ENCODE measurements around the gene LPAR4.
"Not testable (repeated sequence)": the region's sequence is repeated elsewhere in the genome, so short reads cannot be mapped to it uniquely, and the experiment has no call there.

The LPAR4 gene, protein sequence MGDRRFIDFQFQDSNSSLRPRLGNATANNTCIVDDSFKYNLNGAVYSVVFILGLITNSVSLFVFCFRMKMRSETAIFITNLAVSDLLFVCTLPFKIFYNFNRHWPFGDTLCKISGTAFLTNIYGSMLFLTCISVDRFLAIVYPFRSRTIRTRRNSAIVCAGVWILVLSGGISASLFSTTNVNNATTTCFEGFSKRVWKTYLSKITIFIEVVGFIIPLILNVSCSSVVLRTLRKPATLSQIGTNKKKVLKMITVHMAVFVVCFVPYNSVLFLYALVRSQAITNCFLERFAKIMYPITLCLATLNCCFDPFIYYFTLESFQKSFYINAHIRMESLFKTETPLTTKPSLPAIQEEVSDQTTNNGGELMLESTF

DNA sequence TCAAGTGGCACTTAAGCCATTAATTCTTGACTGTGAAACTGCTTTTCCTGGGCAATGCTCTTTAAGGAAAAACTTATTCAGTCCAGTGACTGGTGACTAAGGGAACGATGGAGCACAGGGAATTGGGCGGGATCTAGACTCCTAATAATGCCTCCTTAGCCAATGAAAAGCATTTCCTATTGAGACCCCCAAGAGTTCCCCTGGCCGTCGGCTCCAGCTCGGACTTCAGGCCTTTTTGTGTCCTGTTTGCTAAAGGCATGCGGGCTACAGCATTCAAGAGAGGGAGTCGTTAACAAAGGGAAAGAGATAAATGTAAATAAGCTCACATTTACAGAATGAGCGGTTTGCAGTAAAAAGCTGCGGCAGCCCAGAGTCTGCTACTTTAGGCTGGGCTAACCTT is at the start of gene LPAR4:
LPAR4 (plus strand) TSS at position 232 of the 400 bp plus-strand sequence. CDS start 7,150 bp downstream, outside the sequence.
- no peak for DNase-seq (ENCODE audit: low read depth in 2 of 2)

DNA sequence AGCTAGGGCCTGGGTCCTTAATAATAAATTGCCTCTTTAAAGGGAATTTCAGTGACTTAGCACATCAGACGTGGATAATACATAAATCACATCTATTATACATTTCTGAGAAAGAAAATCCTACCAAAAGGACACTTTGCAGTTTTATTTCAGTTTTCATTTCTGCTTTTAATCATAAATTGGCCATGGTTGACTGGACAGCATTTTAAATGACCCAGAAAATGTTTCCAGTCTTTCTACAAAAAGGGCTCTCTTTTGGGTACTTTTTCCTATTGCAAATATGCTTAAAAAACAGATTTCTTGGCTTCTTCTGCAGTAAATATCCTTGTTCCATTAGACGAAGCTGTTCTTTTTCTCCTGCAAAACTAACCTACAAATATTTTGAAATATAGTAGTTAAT is 41.4 kb upstream of the LPAR4 start:
- DNase-seq (ENCODE audit: low read depth in 2 of 2): no peak

DNA sequence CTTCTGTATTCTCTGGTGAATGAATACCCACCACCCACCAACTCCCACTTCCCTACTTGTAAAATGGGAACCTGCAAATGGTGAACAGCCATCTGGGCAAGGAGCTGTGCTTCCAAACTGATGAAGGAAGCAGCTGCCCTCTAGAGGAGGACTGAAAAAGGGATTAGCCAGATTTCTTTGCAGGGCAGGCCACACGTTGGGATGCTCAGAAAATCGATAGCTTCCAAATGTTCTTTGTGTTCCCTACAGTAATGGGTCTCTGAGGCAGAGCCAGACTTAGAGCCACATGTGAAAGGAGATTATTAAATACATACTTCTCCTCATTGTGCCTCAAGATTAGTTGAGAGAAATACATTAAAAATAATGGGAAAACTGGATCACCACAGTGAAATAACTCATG is 39.3 kb upstream of the LPAR4 start:
- no peak for DNase-seq (ENCODE audit: low read depth in 2 of 2)

DNA sequence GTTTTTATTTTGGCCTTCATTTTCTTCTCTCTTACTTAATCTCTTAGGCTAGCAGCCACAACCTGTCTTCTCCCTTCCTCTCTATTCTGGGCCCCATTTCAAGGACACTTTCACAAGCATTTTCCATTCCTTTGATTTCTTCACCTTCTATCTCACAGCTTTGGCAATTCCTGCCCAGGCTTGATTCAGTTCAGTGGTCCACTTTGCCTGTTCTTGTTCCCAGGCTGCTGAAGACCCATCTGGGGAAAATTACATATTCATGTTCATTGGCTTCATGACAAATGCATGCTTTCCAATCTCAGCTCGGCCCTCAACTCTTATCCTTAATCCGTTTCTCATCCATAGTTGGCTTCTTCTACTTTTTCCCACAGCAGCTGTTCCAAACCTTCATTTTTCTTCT is 38.7 kb upstream of the LPAR4 start:
- DNase-seq (ENCODE audit: low read depth in 2 of 2): no peak

DNA sequence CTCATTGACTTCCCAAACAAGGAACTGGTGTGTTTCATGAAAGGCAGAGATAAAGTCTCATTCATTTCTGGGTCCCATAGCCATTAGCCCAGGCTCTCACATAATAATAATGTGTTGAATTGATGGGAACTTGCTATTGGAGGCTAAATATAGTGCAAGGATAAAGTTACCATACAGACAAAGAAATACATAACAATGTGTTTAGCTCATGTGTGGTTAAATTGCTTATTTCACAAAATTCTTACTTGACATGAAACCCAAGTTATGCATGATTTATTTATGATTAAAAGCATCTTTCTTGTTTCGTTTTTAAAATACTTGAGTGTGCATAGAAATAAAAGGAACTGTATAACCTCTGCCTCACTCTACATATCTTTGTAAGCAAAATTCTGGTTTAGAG is 37.3 kb upstream of the LPAR4 start:
- no peak for DNase-seq (ENCODE audit: low read depth in 2 of 2)

DNA sequence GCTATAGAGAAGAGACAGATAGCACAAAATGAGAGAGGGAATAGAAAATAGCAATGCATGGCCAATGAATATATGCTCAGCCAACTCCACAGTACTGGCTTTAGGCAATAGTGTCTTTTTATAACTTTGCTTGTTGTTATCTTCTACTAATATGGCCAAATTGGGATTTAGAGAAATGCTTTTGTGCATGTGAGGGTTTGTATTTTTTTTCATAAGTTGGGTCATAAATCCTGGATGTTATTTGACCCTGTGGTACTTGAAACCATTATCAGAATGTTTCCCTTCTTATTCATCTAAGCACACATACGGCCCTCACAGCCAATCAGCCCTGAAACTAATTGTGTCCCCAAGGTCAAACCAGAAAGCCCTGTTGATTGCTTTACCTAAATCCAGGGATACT is 35.2 kb upstream of the LPAR4 start:
- DNase-seq (ENCODE audit: low read depth in 2 of 2): no peak

DNA sequence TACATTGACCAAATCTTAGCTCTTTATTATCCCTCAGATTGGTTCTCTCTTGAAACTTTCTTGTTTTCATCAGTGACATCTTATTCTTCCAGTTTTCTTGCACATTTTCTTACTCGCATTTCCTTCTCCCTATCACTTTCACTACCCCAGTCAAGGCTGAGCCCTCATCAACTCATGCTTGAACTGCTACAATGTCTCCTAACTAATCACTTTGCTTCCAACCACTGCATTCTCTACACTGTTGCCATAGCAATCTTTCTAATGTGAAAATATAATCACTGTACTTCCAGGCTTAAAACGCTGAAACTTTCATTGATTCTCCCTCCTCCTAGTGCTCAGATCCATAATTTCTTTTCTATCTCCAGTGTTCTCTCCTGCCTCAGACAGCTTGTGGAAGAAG is 22.2 kb upstream of the LPAR4 start:
- no peak for DNase-seq (ENCODE audit: low read depth in 2 of 2)

DNA sequence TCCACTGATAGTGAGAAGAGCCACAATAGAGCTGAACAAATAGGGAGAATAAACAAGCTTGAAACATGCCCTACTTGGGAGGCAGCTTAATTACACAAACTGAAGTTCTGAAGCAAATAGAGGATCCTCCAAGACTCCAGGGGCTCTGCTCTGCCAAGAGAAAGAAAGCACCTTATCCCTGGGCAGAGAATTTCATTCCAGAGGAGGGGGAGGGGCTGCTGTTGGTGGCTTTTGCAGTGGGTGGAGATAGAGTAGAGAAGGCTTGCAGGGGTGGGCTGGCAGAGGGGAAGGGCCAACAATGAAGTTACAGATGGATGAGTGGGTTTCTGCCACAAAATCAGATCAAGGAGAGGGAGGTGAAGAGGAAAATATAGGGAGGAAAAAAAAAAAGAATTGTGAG is 1.0 kb upstream of the LPAR4 start:
- DNase-seq (ENCODE audit: low read depth in 2 of 2): no peak

DNA sequence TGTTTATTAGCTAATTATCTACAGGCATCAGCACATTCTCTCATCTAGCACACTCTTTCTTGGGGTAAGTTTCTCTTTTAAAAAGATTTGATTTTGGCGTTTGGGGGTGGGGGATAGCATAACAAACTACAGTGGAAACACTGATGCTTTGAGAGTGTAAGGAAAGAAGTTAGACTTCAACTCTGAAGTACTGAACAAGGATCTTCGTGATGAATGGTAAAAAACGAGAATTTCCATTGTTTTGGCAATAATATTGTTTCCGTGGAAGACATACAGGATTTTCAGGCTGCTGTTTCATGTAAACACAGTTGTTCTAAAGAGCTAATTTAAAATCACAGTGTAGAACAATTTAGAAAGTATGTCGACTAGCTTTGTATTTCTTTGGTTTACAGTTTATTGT is 451 bp downstream of the LPAR4 start:
- DNase-seq (ENCODE audit: low read depth in 2 of 2): no peak

DNA sequence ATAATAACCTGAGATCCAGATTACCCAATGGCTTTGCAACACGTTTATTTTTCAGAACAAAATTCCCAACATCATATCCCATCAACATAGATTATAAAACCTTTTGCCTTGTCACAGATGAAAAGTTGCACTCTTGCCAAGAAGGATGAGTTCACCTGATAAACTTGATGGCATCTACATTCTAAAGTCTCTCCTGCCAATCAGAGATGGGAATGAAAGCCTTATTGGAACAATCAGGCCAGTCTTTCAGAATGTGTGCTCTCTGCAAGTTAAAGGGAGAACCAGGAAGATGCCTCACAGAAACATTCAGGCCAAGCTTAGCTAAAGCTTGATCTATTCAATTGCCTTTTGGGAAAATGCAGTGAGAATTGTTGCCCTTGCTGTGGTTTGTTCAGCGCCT is 1.3 kb downstream of the LPAR4 start:
- no peak for DNase-seq (ENCODE audit: low read depth in 2 of 2)

DNA sequence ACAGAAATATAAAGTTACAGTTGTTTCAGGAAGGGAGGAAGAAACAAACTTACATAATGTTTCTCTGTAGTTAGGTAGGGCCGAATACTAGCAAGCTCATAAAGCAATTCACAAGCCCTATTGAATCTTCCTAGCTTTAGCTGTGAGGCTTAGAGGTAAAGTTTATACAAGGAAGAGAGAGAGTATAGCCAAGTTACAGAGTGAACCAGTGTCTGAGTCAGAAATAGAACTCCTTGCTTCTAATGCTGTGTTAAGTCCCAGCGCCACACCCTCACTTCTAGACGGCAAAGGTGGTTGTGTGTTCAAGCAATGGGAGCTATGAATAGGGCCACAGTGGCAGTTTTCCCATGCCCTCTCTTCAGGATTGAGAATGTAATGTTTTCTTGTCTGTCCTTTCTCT is 6.1 kb downstream of the LPAR4 start:
- DNase-seq (ENCODE audit: low read depth in 2 of 2): no peak

DNA sequence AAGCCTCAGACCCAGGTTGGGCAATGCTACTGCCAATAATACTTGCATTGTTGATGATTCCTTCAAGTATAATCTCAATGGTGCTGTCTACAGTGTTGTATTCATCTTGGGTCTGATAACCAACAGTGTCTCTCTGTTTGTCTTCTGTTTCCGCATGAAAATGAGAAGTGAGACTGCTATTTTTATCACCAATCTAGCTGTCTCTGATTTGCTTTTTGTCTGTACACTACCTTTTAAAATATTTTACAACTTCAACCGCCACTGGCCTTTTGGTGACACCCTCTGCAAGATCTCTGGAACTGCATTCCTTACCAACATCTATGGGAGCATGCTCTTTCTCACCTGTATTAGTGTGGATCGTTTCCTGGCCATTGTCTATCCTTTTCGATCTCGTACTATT is 7.4 kb downstream of the LPAR4 start:
- DNase-seq (ENCODE audit: low read depth in 2 of 2): no peak

DNA sequence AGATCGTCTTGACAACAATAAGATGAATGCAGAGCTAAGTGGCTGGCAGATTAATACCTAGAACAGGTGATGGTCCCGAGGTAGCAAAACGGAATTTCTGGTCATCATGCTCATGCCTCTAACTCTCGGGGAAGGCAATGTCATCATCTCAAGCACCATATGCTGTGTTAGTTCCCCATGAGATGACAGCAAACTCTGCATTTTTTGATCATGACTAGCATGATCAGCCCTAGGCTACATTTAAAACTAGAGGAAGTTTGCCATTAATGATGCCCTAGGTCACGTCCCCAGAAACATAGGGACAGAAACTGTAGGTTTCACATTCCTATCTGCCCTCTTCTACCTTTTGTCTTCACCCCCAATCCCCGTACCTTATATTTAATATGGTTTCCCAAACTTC is 11.6 kb downstream of the LPAR4 start:
- DNase-seq (ENCODE audit: low read depth in 2 of 2): no peak

DNA sequence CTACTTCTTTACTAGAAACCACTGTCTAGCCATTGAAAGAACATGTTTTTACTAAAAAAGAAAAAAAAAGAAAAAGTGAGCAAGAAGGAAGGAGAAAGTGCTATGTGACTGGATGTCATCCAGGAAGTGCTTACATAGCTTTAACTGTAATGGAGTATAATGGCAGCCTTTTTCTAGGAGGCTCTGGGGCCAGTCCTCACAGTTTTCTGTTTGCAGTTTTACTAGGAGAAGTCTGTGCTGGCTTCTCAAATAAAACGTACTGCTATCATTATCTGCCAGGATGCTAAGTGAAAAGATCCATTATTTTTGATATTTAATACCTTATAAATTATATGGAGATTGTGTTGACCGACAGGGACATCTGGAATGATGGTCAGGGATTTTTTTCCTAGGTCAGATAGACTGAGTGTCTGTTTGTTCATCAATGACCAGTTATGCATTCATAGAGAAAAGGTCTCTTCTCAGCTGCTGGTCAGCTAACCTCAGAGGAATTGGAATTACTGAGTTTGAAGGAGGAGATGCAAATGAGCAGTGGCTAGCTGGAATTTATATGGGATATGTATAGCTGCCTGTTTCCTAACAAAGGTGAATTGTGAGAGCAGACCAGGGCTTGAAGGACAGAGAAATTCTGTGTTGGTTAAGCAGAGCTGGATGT is 21.7 kb downstream of the LPAR4 start:
- DNase-seq (ENCODE audit: low read depth in 2 of 2): no peak

DNA sequence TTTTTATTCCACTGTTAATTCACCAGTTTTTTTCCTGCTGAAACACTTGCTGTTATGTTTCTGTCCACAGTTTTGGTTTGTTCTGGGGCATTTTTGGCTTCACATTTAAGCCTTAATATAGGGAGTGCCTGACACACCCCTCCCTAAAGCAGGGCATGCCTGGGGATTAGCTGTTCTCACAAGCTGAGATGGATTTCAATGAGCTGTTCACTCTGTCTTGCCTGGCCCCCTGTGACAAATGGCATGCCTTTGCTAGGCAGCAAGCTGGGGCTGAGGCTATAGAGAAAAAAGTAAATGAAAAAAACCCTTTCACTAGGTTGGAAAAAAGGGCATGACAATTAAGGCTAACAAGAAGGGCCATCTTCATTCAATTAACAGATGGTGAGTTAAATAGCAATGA is 22.4 kb downstream of the LPAR4 start:
- DNase-seq (ENCODE audit: low read depth in 2 of 2): no peak

DNA sequence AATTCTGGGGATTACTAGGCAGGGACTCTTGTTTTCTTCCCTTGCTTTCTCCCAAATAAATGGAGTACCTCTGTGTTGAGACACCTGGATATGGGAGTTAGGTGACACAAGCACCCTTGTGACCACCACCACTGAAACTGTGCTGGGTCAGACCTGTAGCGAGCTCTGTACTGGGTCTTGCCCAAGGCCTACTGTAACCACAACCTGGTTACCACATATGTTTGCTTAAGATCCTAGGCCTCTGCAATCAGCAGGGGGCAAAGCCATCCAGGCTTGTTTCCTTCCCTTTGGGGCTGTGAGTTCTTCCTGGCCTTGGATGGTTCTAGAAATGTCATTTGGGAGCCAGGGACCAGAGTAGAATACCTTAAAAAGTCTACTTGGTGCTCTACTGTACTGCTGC is 49.4 kb downstream of the LPAR4 start:
- DNase-seq (ENCODE audit: low read depth in 2 of 2): no peak

DNA sequence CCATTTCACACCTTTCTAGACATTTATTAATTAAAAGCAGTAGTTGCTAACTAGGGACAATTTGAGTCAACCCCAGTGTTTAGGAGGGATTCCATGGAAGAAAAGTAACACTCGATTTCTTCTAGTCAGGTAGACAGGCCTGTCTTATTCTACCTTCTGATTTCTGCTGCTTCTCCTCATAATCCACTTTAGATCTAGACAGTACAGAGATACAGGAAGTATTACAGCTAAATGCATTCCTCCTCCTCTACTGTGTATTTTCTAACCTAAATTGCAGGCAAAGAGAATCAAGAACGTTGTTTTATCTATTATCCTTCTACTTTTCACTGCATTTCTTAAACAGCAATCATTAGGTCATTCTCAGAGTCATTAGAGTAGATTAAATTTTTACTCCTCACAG is 52.6 kb downstream of the LPAR4 start:
- no peak for DNase-seq (ENCODE audit: low read depth in 2 of 2)

DNA sequence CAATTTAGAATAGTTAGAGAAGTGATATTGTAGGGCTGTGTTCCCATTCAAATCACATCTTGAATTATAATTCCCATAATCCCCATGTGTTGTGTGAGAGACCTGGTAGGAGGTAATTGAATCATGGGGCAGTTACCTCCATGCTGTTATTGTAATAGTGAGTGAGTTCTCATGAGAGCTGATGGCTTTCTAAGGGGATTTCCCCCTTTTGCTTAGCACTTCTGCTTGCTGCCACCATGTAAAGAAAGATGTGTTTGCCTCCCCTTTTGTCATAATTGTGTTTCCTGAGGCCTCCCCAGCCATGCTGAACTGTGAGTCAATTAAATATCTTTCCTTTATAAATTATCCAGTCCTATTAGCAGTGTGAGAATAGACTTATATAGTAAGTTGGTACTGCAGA is 53.2 kb downstream of the LPAR4 start:
- DNase-seq (ENCODE audit: low read depth in 2 of 2): no peak

DNA sequence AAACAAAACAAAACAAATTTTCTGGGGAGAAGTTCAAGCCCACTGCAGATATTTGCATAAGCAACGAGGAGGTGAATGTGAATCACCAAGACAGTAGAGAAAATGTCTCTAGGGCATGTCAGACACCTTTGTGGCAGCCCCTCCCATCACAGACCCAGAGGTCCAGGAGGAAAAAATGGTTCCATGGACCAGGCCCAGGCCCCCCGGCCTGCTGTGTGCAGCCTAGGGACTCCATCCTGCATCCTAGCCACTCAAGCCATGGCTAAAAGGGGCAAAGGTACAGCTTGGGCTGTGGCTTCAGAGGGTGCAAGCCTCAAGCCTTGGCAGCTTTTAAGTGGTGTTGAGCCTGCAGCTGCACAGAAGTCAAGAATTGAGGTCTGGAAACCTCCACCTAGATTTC is 54.0 kb downstream of the LPAR4 start:
- no peak for DNase-seq (ENCODE audit: low read depth in 2 of 2)

DNA sequence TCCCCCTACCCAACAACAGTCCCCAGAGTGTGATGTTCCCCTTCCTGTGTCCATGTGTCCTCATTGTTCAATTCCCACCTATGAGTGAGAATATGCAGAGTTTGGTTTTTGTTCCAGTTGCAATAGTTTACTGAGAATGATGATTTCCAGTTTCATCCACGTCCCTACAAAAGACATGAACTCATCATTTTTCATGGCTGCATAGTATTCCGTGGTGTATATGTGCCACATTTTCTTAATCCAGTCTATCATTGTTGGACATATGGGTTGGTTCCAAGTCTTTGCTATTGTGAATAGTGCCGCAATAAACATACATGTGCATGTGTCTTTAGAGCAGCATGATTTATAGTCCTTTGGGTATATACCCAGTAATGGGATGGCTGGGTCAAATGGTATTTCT is 55.0 kb downstream of the LPAR4 start:
- DNase-seq (ENCODE audit: low read depth in 2 of 2): not testable (repeated sequence)
